Choroid plexus epithelial cell (primary cell): ENCODE measurements around the gene ATP5ME.

Experiments
- DNase-seq: peaks from one replicate; pipeline ENCODE4 v3.0.0-alpha.2; 2010; ENCODE audit warnings: low read depth
- H3K4me3 ChIP-seq: 2 replicates; pipeline ENCODE4 v1.5.1; 2011; ENCODE audit warnings: low read depth, mild to moderate bottlenecking, control low read depth, low read length, moderate library complexity
- CTCF ChIP-seq: conservative IDR thresholded peaks from 2 replicates; pipeline ENCODE4 v1.5.1; 2011; ENCODE audit warnings: low read depth, mild to moderate bottlenecking, control low read depth, inconsistent platforms, low read length, moderate library complexity

The ATP5ME gene

GRCh38 chr4:625631-626161 is 48.4 kb downstream of the ATP5ME start:
- no peak for DNase-seq
- no peak overlapping the region for H3K4me3 ChIP-seq
- TF ChIP-seq CTCF: no peak

- H3K4me3 ChIP-seq: no peak within 1 kb of the TSS
- no peak for TF ChIP-seq CTCF
- no peak for DNase-seq
These were observed 49.1 kb downstream of the ATP5ME start, which contains the start of gene PDE6B for GRCh38 chr4:624705-625590. TSS of gene PDE6B (plus strand) at chr4:625573. CDS start at chr4:625627, 54 bp downstream.

GRCh38 chr4:623914-624566 is 50.0 kb downstream of the ATP5ME start:
- H3K4me3 ChIP-seq: no peak overlapping the region
- DNase-seq: no peak
- no peak for TF ChIP-seq CTCF

- no peak overlapping the region for H3K4me3 ChIP-seq
- DNase-seq: no peak
- no peak for TF ChIP-seq CTCF
These were observed 50.8 kb downstream of the ATP5ME start for GRCh38 chr4:622996-623913.
